Dendritic cell treated with granulocyte-macrophage colony-stimulating factor and Interleukin-4, amounts not matched to agents 40 ng/mL and 50 ng/mL, for 4 days (primary cell): Measurements from ENCODE around the gene WDR17.
"Not testable (repeated sequence)": the region's sequence is repeated elsewhere in the genome, so short reads cannot be mapped to it uniquely, and the experiment has no call there.

Experiments
- H3K27ac Mint-ChIP-seq: one replicate; pipeline ENCODE4 v1.8.0; 2022; ENCODE audit warnings: mild to moderate bottlenecking, mixed read lengths
- H3K27me3 Mint-ChIP-seq: one replicate; pipeline ENCODE4 v1.8.0; 2022; ENCODE audit warnings: mild to moderate bottlenecking, mixed read lengths
- H3K36me3 Mint-ChIP-seq: one replicate; pipeline ENCODE4 v1.8.0; 2022; ENCODE audit warnings: low read depth, mixed read lengths
- H3K4me1 Mint-ChIP-seq: one replicate; pipeline ENCODE4 v1.8.0; 2022; ENCODE audit warnings: low read depth, mixed read lengths
- H3K4me3 Mint-ChIP-seq: one replicate; pipeline ENCODE4 v1.8.0; 2022; ENCODE audit warnings: mild to moderate bottlenecking, moderate library complexity, mixed read lengths
- H3K9me3 Mint-ChIP-seq: one replicate; pipeline ENCODE4 v1.8.0; 2022; ENCODE audit warnings: mixed read lengths
- intact Hi-C: fragments of 100-400 bp; cut with micrococcal nuclease; formaldehyde crosslinking; loops from one replicate; pipeline ENCODE4 v1.15.0; 2022

The WDR17 gene

GRCh38 chr4:176189891-176190795 lies 124.5 kb downstream of the WDR17 start:
- H3K4me3 Mint-ChIP-seq: no peak overlapping the region
- intact Hi-C loops: loop anchor here (5.0 kb wide), 1 partner anchor 123 kb away; the partner anchor contains the start of gene WDR17
- peaks cover 1% of the 10 kb centered on the region for H3K36me3 Mint-ChIP-seq
- H3K9me3 Mint-ChIP-seq: no peaks in the 10 kb centered on the region
- no peak overlapping the region for H3K27ac Mint-ChIP-seq
- H3K27me3 Mint-ChIP-seq: peaks cover 2% of the 10 kb centered on the region
- peaks cover 10% of the 10 kb centered on the region for H3K4me1 Mint-ChIP-seq

GRCh38 chr4:176191974-176192373 lies 126.3 kb downstream of the WDR17 start:
- H3K4me1 Mint-ChIP-seq: peaks cover 19% of the 10 kb centered on the region
- intact Hi-C loops: loop anchor here (5.0 kb wide), 1 partner anchor 125 kb away; the partner anchor contains the start of gene WDR17
- H3K27ac Mint-ChIP-seq: no peak overlapping the region
- no peaks in the 10 kb centered on the region for H3K9me3 Mint-ChIP-seq
- H3K36me3 Mint-ChIP-seq: peaks cover 10% of the 10 kb centered on the region
- H3K4me3 Mint-ChIP-seq: no peak overlapping the region
- H3K27me3 Mint-ChIP-seq: peaks cover 2% of the 10 kb centered on the region

GRCh38 chr4:176193126-176193525 lies 127.5 kb downstream of the WDR17 start:
- no peaks in the 10 kb centered on the region for H3K9me3 Mint-ChIP-seq
- peaks cover 7% of the 10 kb centered on the region for H3K27me3 Mint-ChIP-seq
- H3K4me3 Mint-ChIP-seq: no peak overlapping the region
- intact Hi-C loops: loop anchor here (5.0 kb wide), 1 partner anchor 126 kb away; the partner anchor contains the start of gene WDR17
- H3K36me3 Mint-ChIP-seq: peaks cover 10% of the 10 kb centered on the region
- no peak overlapping the region for H3K27ac Mint-ChIP-seq
- peaks cover 19% of the 10 kb centered on the region for H3K4me1 Mint-ChIP-seq

GRCh38 chr4:176193938-176194337 lies 128.3 kb downstream of the WDR17 start:
- Mint-ChIP-seq H3K36me3 (peaks cover 10% of the 10 kb centered on the region), H3K27ac (no peak overlapping the region), H3K4me3 (no peak overlapping the region), H3K27me3 (peaks cover 11% of the 10 kb centered on the region), H3K9me3 (no peaks in the 10 kb centered on the region), H3K4me1 (peaks cover 14% of the 10 kb centered on the region)
- intact Hi-C loops: loop anchor here (5.0 kb wide), 1 partner anchor 127 kb away; the partner anchor contains the start of gene WDR17

- H3K9me3 Mint-ChIP-seq: no peaks in the 10 kb centered on the region
- H3K36me3 Mint-ChIP-seq: peaks cover 10% of the 10 kb centered on the region
- H3K4me1 Mint-ChIP-seq: peaks cover 11% of the 10 kb centered on the region
- H3K27me3 Mint-ChIP-seq: peaks cover 12% of the 10 kb centered on the region
- peak within 1 kb of the TSS; percentile 91 for H3K4me3 Mint-ChIP-seq
- H3K27ac Mint-ChIP-seq: peak within 1 kb of the TSS; percentile 88
- intact Hi-C loops: loop anchor here (1.0 kb wide), 1 partner anchor 124 kb away; the partner anchor contains the start of gene SPCS3
These were observed 129.7 kb downstream of the WDR17 start, which contains the start of gene SPATA4 for GRCh38 chr4:176195184-176195978. TSS of gene SPATA4 (minus strand) at chr4:176195585. CDS start at chr4:176195562, 23 bp downstream.

GRCh38 chr4:176198316-176198903 lies 132.8 kb downstream of the WDR17 start:
- intact Hi-C loops: no loop called here
- Mint-ChIP-seq H3K27ac (no peak overlapping the region), H3K4me1 (peaks cover 11% of the 10 kb centered on the region), H3K9me3 (no peaks in the 10 kb centered on the region), H3K36me3 (peaks cover 10% of the 10 kb centered on the region), H3K4me3 (no peak overlapping the region), H3K27me3 (peaks cover 14% of the 10 kb centered on the region)

- no peak overlapping the region for H3K4me3 Mint-ChIP-seq
- H3K36me3 Mint-ChIP-seq: no peaks in the 10 kb centered on the region
- no peak overlapping the region for H3K27ac Mint-ChIP-seq
- no peaks in the 10 kb centered on the region for H3K9me3 Mint-ChIP-seq
- peaks cover 9% of the 10 kb centered on the region for H3K27me3 Mint-ChIP-seq
- intact Hi-C loops: no loop called here
- no peaks in the 10 kb centered on the region for H3K4me1 Mint-ChIP-seq
These were observed 139.7 kb downstream of the WDR17 start for GRCh38 chr4:176205299-176205698.

- Mint-ChIP-seq H3K27ac (no peak overlapping the region), H3K27me3 (peaks cover 8% of the 10 kb centered on the region), H3K4me1 (no peaks in the 10 kb centered on the region), H3K36me3 (no peaks in the 10 kb centered on the region), H3K4me3 (no peak overlapping the region), H3K9me3 (peaks cover 10% of the 10 kb centered on the region)
- intact Hi-C loops: no loop called here
These were observed 142.2 kb downstream of the WDR17 start for GRCh38 chr4:176207839-176208238.

- peaks cover 8% of the 10 kb centered on the region for H3K27me3 Mint-ChIP-seq
- H3K4me1 Mint-ChIP-seq: no peaks in the 10 kb centered on the region
- H3K9me3 Mint-ChIP-seq: peaks cover 11% of the 10 kb centered on the region
- intact Hi-C loops: no loop called here
- H3K4me3 Mint-ChIP-seq: no peak overlapping the region
- H3K27ac Mint-ChIP-seq: no peak overlapping the region
- H3K36me3 Mint-ChIP-seq: no peaks in the 10 kb centered on the region
These were observed 143.9 kb downstream of the WDR17 start for GRCh38 chr4:176209535-176209934.

GRCh38 chr4:176210101-176210500 lies 144.5 kb downstream of the WDR17 start:
- Mint-ChIP-seq H3K4me3 (no peak overlapping the region), H3K36me3 (no peaks in the 10 kb centered on the region), H3K4me1 (no peaks in the 10 kb centered on the region), H3K9me3 (peaks cover 11% of the 10 kb centered on the region), H3K27me3 (peaks cover 8% of the 10 kb centered on the region), H3K27ac (no peak overlapping the region)
- intact Hi-C loops: no loop called here

- Mint-ChIP-seq H3K27ac (no peak overlapping the region), H3K36me3 (no peaks in the 10 kb centered on the region), H3K9me3 (peaks cover 11% of the 10 kb centered on the region), H3K27me3 (peaks cover 5% of the 10 kb centered on the region), H3K4me1 (no peaks in the 10 kb centered on the region), H3K4me3 (no peak overlapping the region)
- intact Hi-C loops: no loop called here
These were observed 145.1 kb downstream of the WDR17 start for GRCh38 chr4:176210579-176211296.

GRCh38 chr4:176212351-176212750 lies 146.7 kb downstream of the WDR17 start:
- H3K36me3 Mint-ChIP-seq, intact Hi-C loops, H3K4me1 Mint-ChIP-seq, H3K4me3 Mint-ChIP-seq, H3K27me3 Mint-ChIP-seq, H3K27ac Mint-ChIP-seq: not testable (repeated sequence)
- peaks cover 11% of the 10 kb centered on the region for H3K9me3 Mint-ChIP-seq

- no peaks in the 10 kb centered on the region for H3K4me1 Mint-ChIP-seq
- no peaks in the 10 kb centered on the region for H3K36me3 Mint-ChIP-seq
- intact Hi-C loops: no loop called here
- H3K4me3 Mint-ChIP-seq: no peak overlapping the region
- no peaks in the 10 kb centered on the region for H3K27me3 Mint-ChIP-seq
- no peak overlapping the region for H3K27ac Mint-ChIP-seq
- H3K9me3 Mint-ChIP-seq: peaks cover 4% of the 10 kb centered on the region
These were observed 151.9 kb downstream of the WDR17 start for GRCh38 chr4:176217510-176217909.
